HepG2 (cell line): ENCODE results near the gene LIMS2. TPM values are rescaled to one million over a fixed set of nuclear protein-coding genes. Genes with fewer than 3 reads are reported as not detected.

Experiments used
- ATAC-seq: fragments of 200-7000 bp; cut with Tn5 transposase; 3 replicates; pipeline ENCODE4 v1.9.1; 2020; ENCODE audit warnings: mild to moderate bottlenecking, moderate library complexity
- BruUV-seq: library from RNA; stranded (reverse); fragments of 400-500 nt; replicated peaks from 2 replicates; lab custom pipeline; 2021; lab: Mats Ljungman, UMichigan
- CTCF ChIA-PET: fragments of 300-600 bp; formaldehyde crosslinking; extraction: SDS; loops from one replicate; lab custom pipeline; 2021; ENCODE audit warnings: low total read pairs, inconsistent platforms, low intra/inter-chr PET ratio; lab: Yijun Ruan, JAX
- POLR2A ChIA-PET: fragments of 350-600 bp; sonication (Branson Sonifier 250); formaldehyde crosslinking; loops from one replicate; lab custom pipeline; 2020; ENCODE audit warnings: antibody characterized with exemption, inconsistent platforms; lab: Yijun Ruan, JAX
- DNase-seq: peaks from one replicate; pipeline ENCODE4 v3.0.0-alpha.2; 2015; ENCODE audit warnings: low spot score
- FAIRE-seq: peaks from 3 replicates; lab custom pipeline; 2011; peaks lifted over from hg19 to GRCh38; lab: Jason Lieb, UNC
- H2AFZ ChIP-seq: one replicate; pipeline ENCODE4 v1.6.1; 2011; ENCODE audit warnings: low read length, inconsistent platforms
- H3K27ac ChIP-seq: fragments of 300-600 bp; 3 replicates; pipeline ENCODE4 v1.8.0; 2011; ENCODE audit warnings: mixed run types, mild to moderate bottlenecking, mixed read lengths, low read length, inconsistent platforms; ENCODE audit not compliant: insufficient read depth; ENCODE audit errors: extremely low read length
- H3K27me3 ChIP-seq, 2 experiments: fragments of 200-600 bp in 1 of 2; 2 replicates in 1 of 2; 3 replicates in 1 of 2; pipeline versions ENCODE4 v1.6.0 to v1.8.0; 2011; ENCODE audit warnings: low read length in 2 of 2, mild to moderate bottlenecking in 2 of 2, moderate library complexity in 2 of 2, inconsistent platforms in 1 of 2; ENCODE audit not compliant: insufficient read depth in 2 of 2, control insufficient read depth in 1 of 2
- H3K36me3 ChIP-seq, 2 experiments: fragments of 200-600 bp in 1 of 2; replicated peaks in 1 of 2; 2 replicates in 1 of 2; 3 replicates in 1 of 2; pipeline versions ENCODE4 v1.5.1 to v1.8.0; 2011; ENCODE audit warnings: low read length in 2 of 2, inconsistent platforms in 1 of 2; ENCODE audit not compliant: insufficient read depth in 2 of 2, control insufficient read depth in 1 of 2
- H3K4me1 ChIP-seq: 2 replicates; pipeline ENCODE4 v1.5.1; 2012; ENCODE audit warnings: low read length, inconsistent platforms; ENCODE audit not compliant: insufficient read depth
- H3K4me2 ChIP-seq: 2 replicates; pipeline ENCODE4 v1.6.0; 2011; ENCODE audit warnings: low read depth, low read length, inconsistent platforms
- H3K4me3 ChIP-seq, 3 experiments: fragments of 200-600 bp in 1 of 3; sonication (generic), shearing (Covaris generic) in 1 of 3; replicated peaks in 1 of 3; 2 replicates each; pipeline ENCODE4 v1.5.1; 2011 to 2016; ENCODE audit warnings: low read length in 3 of 3, inconsistent platforms in 2 of 3, low read depth in 2 of 3, mild to moderate bottlenecking in 2 of 3, control low read depth in 1 of 3, mixed read lengths in 1 of 3; ENCODE audit not compliant: insufficient read depth in 1 of 3
- H3K79me2 ChIP-seq: one replicate; pipeline ENCODE4 v1.6.1; 2011; ENCODE audit warnings: low read length, inconsistent platforms; ENCODE audit not compliant: insufficient read depth
- H3K9ac ChIP-seq: 2 replicates; pipeline ENCODE4 v1.6.0; 2011; ENCODE audit warnings: mild to moderate bottlenecking, low read depth, low read length, inconsistent platforms; ENCODE audit not compliant: insufficient read depth
- H3K9me3 ChIP-seq: 2 replicates; pipeline ENCODE4 v1.5.1; 2012; ENCODE audit warnings: mild to moderate bottlenecking, low read length
- H4K20me1 ChIP-seq: 2 replicates; pipeline ENCODE4 v1.6.0; 2011; ENCODE audit warnings: inconsistent platforms, mild to moderate bottlenecking, low read length, moderate library complexity; ENCODE audit not compliant: insufficient read depth
- NR2F1 ChIP-seq, 2 experiments: fragments of 450-650 bp in 1 of 2; formaldehyde crosslinking in 1 of 2; IDR thresholded peaks; 2 replicates each; pipeline versions ENCODE4 v1.5.0 to v1.6.1; 2016 to 2020; ENCODE audit warnings: mild to moderate bottlenecking in 1 of 2, missing compliant biosample characterization in 1 of 2, missing genetic modification reagents in 1 of 2, moderate library complexity in 1 of 2
- ONECUT2 ChIP-seq: sonication (generic); formaldehyde crosslinking; IDR thresholded peaks from 2 replicates; pipeline ENCODE4 v1.4.0; 2020; ENCODE audit warnings: missing genetic modification reagents
- ZBTB8A ChIP-seq: sonication (generic); formaldehyde crosslinking; IDR thresholded peaks from 2 replicates; pipeline ENCODE4 v1.4.0; 2020; ENCODE audit warnings: mild to moderate bottlenecking, low read depth, missing genetic modification reagents, borderline replicate concordance
- ZFP82 ChIP-seq: sonication (generic); formaldehyde crosslinking; IDR thresholded peaks from 2 replicates; pipeline ENCODE4 v1.5.1; 2020; ENCODE audit warnings: mild to moderate bottlenecking, missing genetic modification reagents, borderline replicate concordance
- ZNF687 ChIP-seq: sonication (generic); formaldehyde crosslinking; IDR thresholded peaks from 2 replicates; pipeline ENCODE4 v1.5.1; 2020; ENCODE audit warnings: mild to moderate bottlenecking, missing genetic modification reagents, moderate library complexity
- WGBS: methylation state at CpG from one replicate; pipeline ENCODE4 v1.1.6; 2017; ENCODE audit warnings: low lambda C conversion rate; 5-methylcytosine and 5-hydroxymethylcytosine counted together
- in situ Hi-C: cut with HindIII; loops from 2 replicates; pipeline ENCODE4 v1.10.0; 2017; ENCODE audit warnings: low pct_unique_long_range_greater_than_20kb; ENCODE audit not compliant: extremely low pct_ligation_motif_present
- intact Hi-C: fragments of 100-400 bp; cut with micrococcal nuclease; formaldehyde crosslinking; loops from one replicate; pipeline ENCODE4 v1.10.0; 2022; ENCODE audit not compliant: unreplicated experiment
- polyA plus RNA-seq, 8 experiments: library from polyadenylated mRNA; depleted of rRNA in 3 of 8; stranded (reverse) in 7 of 8; unstranded in 1 of 8; fragments of >200 nt; fragmentation: Illumina TruSeq in 4 of 8; extraction: Trizol in 4 of 8; gene quantifications; 2 replicates each; pipeline versions ENCODE4 v1.2.1 to v1.2.3, GENCODE V29; 2011 to 2016; ENCODE audit warnings: low read depth in 4 of 8, missing spikeins in 1 of 8, mixed read lengths in 1 of 8; ENCODE audit not compliant: insufficient read depth in 1 of 8
- total RNA-seq, 5 experiments: library from RNA; depleted of rRNA; stranded (reverse); fragments of >200 nt; fragmentation: Illumina TruSeq; extraction: Trizol; gene quantifications; 2 replicates each; pipeline ENCODE4 v1.2.3, GENCODE V29; 2016; ENCODE audit warnings: low read depth in 1 of 5

LIMS2 gene
- total and polyA plus RNA-seq, 2 of the 13 experiments (the other 11 are each of a cell fraction or from before 2014, with no cell fraction given), result 1.0 to 1.9 TPM

DNA sequence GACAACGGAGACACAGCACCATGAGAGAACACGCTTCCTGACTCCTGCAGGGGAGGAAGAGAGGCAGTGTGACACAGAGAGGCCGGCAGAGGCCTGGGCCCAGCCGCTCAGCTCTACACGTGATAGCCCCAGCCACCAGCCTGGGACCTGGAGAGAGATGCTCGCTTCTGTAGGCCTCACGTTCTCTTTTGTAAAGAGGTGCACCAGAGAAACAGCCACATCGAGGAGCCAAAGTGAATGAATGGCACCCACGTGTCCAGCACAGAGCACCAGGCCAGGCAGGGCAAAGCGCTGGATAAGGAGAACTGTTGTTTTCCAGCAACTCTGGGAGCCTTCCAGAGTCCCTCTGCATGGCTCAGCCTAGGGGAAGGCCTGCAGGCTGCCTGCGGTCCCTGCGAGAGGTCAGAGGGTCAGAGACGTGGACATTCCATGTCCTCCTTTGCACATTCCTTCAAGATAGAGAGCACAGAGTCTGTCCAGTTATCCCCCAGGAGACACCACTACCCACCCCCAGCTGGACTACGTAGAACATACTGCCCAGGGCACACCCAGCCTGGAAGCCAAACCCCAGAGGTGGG lies 14.2 kb downstream of the LIMS2 start:
- in situ Hi-C loops, result no loop called here
- Histone ChIP-seq H4K20me1 (no peaks in the 10 kb centered on the region), H3K36me3 (no peaks in the 10 kb centered on the region), H3K9ac (no peak overlapping the region), H3K4me3 (no peak overlapping the region; a peak in 1 of 6 replicates), H3K79me2 (no peaks in the 10 kb centered on the region), H3K9me3 (no peaks in the 10 kb centered on the region), H3K27me3 (peaks cover 2 to 58% of the 10 kb centered on the region in 2 experiments; a peak in 4 of 5 replicates), H3K4me2 (peak overlapping the region; percentile 4; the same call in 1 of the 2 replicates), H3K4me1 (peaks cover 14% of the 10 kb centered on the region), H3K27ac (no peak overlapping the region), H2AFZ (no peak overlapping the region)
- ChIA-PET CTCF (no interaction called here), POLR2A (no interaction called here)
- WGBS, result 30% methylated on average over 9 of the region's 14 CpGs
- no TSS peak for BruUV-seq
- TF ChIP-seq ZNF687, result 0 out of 2 replicates have a peak, but pooled peaks have one; percentile 14
- 0 out of 4 replicates have a peak, but pooled peaks of 1 of the 2 experiments have one; percentile 29 for TF ChIP-seq NR2F1 (CRISPR knock-in tag; IDR thresholded peaks at IDR 0.05)
- TF ChIP-seq ONECUT2 (CRISPR knock-in tag), result no peak
- TF ChIP-seq ZBTB8A, result no peak
- TF ChIP-seq ZFP82 (CRISPR knock-in tag), result no peak
- ATAC-seq (peak; percentile 45), DNase-seq (no peak), FAIRE-seq (no peak)
- intact Hi-C loops, result no loop called here
